Endothelial cell of umbilical vein (primary cell): ENCODE data around the gene SKOR2. TPM values are rescaled to one million over a fixed set of nuclear protein-coding genes. Genes with fewer than 3 reads are reported as not detected.

Experiments
- BruUV-seq: library from RNA; stranded (reverse); fragments of 400-500 nt; replicated peaks from 2 replicates; lab custom pipeline; 2021; lab: Mats Ljungman, UMichigan
- CTCF ChIA-PET: fragments of 300-600, 350-600 bp; sonication (Branson Sonifier 250); formaldehyde crosslinking; loops from one replicate; lab custom pipeline; 2021; ENCODE audit warnings: antibody characterized with exemption, inconsistent platforms; lab: Charles Lee
- POLR2A ChIA-PET: fragments of 300-600, 350-600 bp; sonication (Branson Sonifier 250); formaldehyde crosslinking; loops from one replicate; lab custom pipeline; 2021; ENCODE audit warnings: antibody characterized with exemption, inconsistent platforms; lab: Charles Lee
- DNase-seq: peaks from one replicate; pipeline ENCODE4 v3.0.0-alpha.2; 2011; ENCODE audit warnings: low read depth, low spot score
- FAIRE-seq: peaks from 2 replicates; lab custom pipeline; 2011; peaks lifted over from hg19 to GRCh38; lab: Jason Lieb, UNC
- H2AFZ ChIP-seq: 2 replicates; pipeline ENCODE4 v1.6.0; 2012; ENCODE audit warnings: low read depth, low read length, control low read depth, inconsistent platforms
- H3K27ac ChIP-seq: 2 replicates; pipeline ENCODE4 v1.5.1; 2011; ENCODE audit warnings: low read depth, mild to moderate bottlenecking, control low read depth, low read length, moderate library complexity; ENCODE audit not compliant: insufficient read depth
- H3K27me3 ChIP-seq, 2 experiments: 2 replicates each; pipeline versions ENCODE4 v1.6.0 to v1.6.1; 2011; ENCODE audit warnings: low read length in 2 of 2, mixed read lengths in 1 of 2; ENCODE audit not compliant: control insufficient read depth in 2 of 2, insufficient read depth in 2 of 2
- H3K36me3 ChIP-seq, 2 experiments: 2 replicates in 1 of 2; 3 replicates in 1 of 2; pipeline ENCODE4 v1.5.1; 2011; ENCODE audit warnings: low read length in 2 of 2, mild to moderate bottlenecking in 1 of 2, moderate library complexity in 1 of 2; ENCODE audit not compliant: control insufficient read depth in 2 of 2, insufficient read depth in 2 of 2; ENCODE audit errors: extremely low read depth in 1 of 2
- H3K4me1 ChIP-seq: 3 replicates; pipeline ENCODE4 v1.5.1; 2011; ENCODE audit warnings: mild to moderate bottlenecking, low read length; ENCODE audit not compliant: control insufficient read depth, insufficient read depth; ENCODE audit errors: extremely low read depth
- H3K4me2 ChIP-seq: 2 replicates; pipeline ENCODE4 v1.6.1; 2011; ENCODE audit warnings: low read length, control low read depth, mixed read lengths; ENCODE audit not compliant: insufficient read depth
- H3K4me3 ChIP-seq, 3 experiments: fragments of 200-600 bp in 1 of 3; sonication (generic), shearing (Covaris generic) in 1 of 3; replicated peaks in 1 of 3; 2 replicates each; pipeline ENCODE4 v1.5.1; 2011 to 2016; ENCODE audit warnings: control low read depth in 3 of 3, low read length in 3 of 3, mild to moderate bottlenecking in 2 of 3, inconsistent platforms in 1 of 3, low read depth in 1 of 3, moderate library complexity in 1 of 3; ENCODE audit not compliant: insufficient read depth in 1 of 3
- H3K79me2 ChIP-seq: 2 replicates; pipeline ENCODE4 v1.6.0; 2012; ENCODE audit warnings: low read length, inconsistent platforms; ENCODE audit not compliant: control insufficient read depth, insufficient read depth
- H3K9ac ChIP-seq: replicated peaks from 2 replicates; pipeline ENCODE3; 2011; ENCODE audit warnings: low read length, control low read depth; ENCODE audit not compliant: insufficient read depth; ENCODE audit errors: extremely low read depth
- H3K9me1 ChIP-seq: replicated peaks from 3 replicates; pipeline ENCODE4 v1.6.0; 2011; ENCODE audit warnings: mild to moderate bottlenecking, low read length; ENCODE audit not compliant: control insufficient read depth, insufficient read depth; ENCODE audit errors: extremely low read depth
- H3K9me3 ChIP-seq: replicated peaks from 2 replicates; pipeline ENCODE4 v1.5.1; 2012; ENCODE audit warnings: low read length, inconsistent platforms; ENCODE audit not compliant: control insufficient read depth, insufficient read depth
- H4K20me1 ChIP-seq: replicated peaks from 2 replicates; pipeline ENCODE3; 2011; ENCODE audit warnings: mild to moderate bottlenecking, low read length; ENCODE audit not compliant: control insufficient read depth, insufficient read depth; ENCODE audit errors: extremely low read depth
- CTCF ChIP-seq, 2 donors: IDR thresholded peaks; 1 replicate in 1 of 2; 2 replicates in 1 of 2; pipeline ENCODE4 v1.5.1; 2011; ENCODE audit warnings: low read length in 2 of 2, mild to moderate bottlenecking in 2 of 2, moderate library complexity in 2 of 2, control low read depth in 1 of 2, inconsistent platforms in 1 of 2, low read depth in 1 of 2; ENCODE audit not compliant: insufficient read depth in 1 of 2; ENCODE audit errors: extremely low read depth in 1 of 2
- EZH2 ChIP-seq: IDR thresholded peaks from 2 replicates; pipeline ENCODE4 v1.6.1; 2012; ENCODE audit warnings: borderline replicate concordance, low read depth, mild to moderate bottlenecking, moderate library complexity, low read length, inconsistent platforms; ENCODE audit not compliant: severe bottlenecking
- FOS ChIP-seq: IDR thresholded peaks from 2 replicates; pipeline ENCODE4 v1.6.1; 2011; ENCODE audit warnings: mild to moderate bottlenecking, low read length, moderate library complexity, borderline replicate concordance; ENCODE audit not compliant: insufficient read depth
- GATA2 ChIP-seq: IDR thresholded peaks from 2 replicates; pipeline ENCODE4 v1.7.0; 2011; ENCODE audit warnings: low read depth, mild to moderate bottlenecking, moderate library complexity, mixed read lengths, low read length; ENCODE audit not compliant: insufficient read length, insufficient read depth
- JUN ChIP-seq: IDR thresholded peaks from 2 replicates; pipeline ENCODE4 v1.6.1; 2011; ENCODE audit warnings: borderline replicate concordance, low read depth; ENCODE audit not compliant: insufficient read length, insufficient read depth
- MAX ChIP-seq: IDR thresholded peaks from 2 replicates; pipeline ENCODE4 v1.6.1; 2011; ENCODE audit not compliant: insufficient read depth, insufficient read length
- MYC ChIP-seq: IDR thresholded peaks from one replicate; pipeline ENCODE4 v1.6.1; 2011; ENCODE audit warnings: mild to moderate bottlenecking, low read depth, low read length
- POLR2A ChIP-seq: IDR thresholded peaks from 2 replicates; pipeline ENCODE4 v1.6.1; 2012; ENCODE audit warnings: low read depth, mild to moderate bottlenecking, control low read depth, low read length
- POLR2AphosphoS5 ChIP-seq: IDR thresholded peaks from 2 replicates; pipeline ENCODE4 v1.6.1; 2012; ENCODE audit warnings: low read depth, mild to moderate bottlenecking, control low read depth, low read length, moderate library complexity; ENCODE audit not compliant: insufficient read depth
- dilution Hi-C: fragments of 300-500 bp; cut with MboI; formaldehyde crosslinking; loops from one replicate; pipeline ENCODE4 v1.15.0; 2019; ENCODE audit warnings: low sequenced_read_pairs; ENCODE audit not compliant: extremely low pct_ligation_motif_present
- intact Hi-C: fragments of 100-400 bp; cut with micrococcal nuclease; formaldehyde crosslinking; loops from one replicate; pipeline ENCODE4 v1.10.0; 2022
- polyA plus RNA-seq, 4 experiments: library from polyadenylated mRNA; depleted of rRNA in 3 of 4; stranded (reverse) in 3 of 4; unstranded in 1 of 4; fragments of >200 nt; gene quantifications; 2 replicates each; pipeline versions ENCODE4 v1.2.1 to v1.2.3, GENCODE V29; 2011 to 2012; ENCODE audit warnings: missing spikeins in 1 of 4
- total RNA-seq: library from RNA; stranded (reverse); gene quantifications from 2 replicates; pipeline ENCODE4 v1.2.3, GENCODE V29; 2021

SKOR2 gene
- total and polyA plus RNA-seq, 2 donors (not counting 3 experiments of a cell fraction or from before 2014, with no cell fraction given): not detected

GRCh38 chr18:47168509-47168908 is 83.0 kb downstream of the SKOR2 start:
- peak; percentile 46 for FAIRE-seq
- peaks cover 0 to 2% of the 10 kb centered on the region in 2 experiments for H3K36me3 ChIP-seq
- no peak for DNase-seq
- no peak overlapping the region for H3K27ac ChIP-seq
- H4K20me1 ChIP-seq: peaks cover 7% of the 10 kb centered on the region
- TF ChIP-seq CTCF (IDR thresholded peaks at IDR 0.05; ENCODE audit: extremely low read depth in 1 of 2, insufficient read depth in 1 of 2, low read depth in 1 of 2, low read length in 2 of 2) (no peak), GATA2 (no peak), MAX (no peak), EZH2 (no peak), POLR2AphosphoS5 (no peak), MYC (no peak), POLR2A (no peak), JUN (no peak), FOS (no peak)
- H3K4me2 ChIP-seq: no peak overlapping the region
- no peak overlapping the region for H3K4me3 ChIP-seq
- CTCF ChIA-PET: interaction anchor here (1.1 kb wide), 2 partner anchors 9 to 36 kb away, joined by 3 read pairs; no protein-coding TSS in a partner anchor
- no peaks in the 10 kb centered on the region for H3K27me3 ChIP-seq
- H3K9ac ChIP-seq: no peak overlapping the region
- BruUV-seq: no TSS peak
- peaks cover 95% of the 10 kb centered on the region for H3K79me2 ChIP-seq
- intact Hi-C loops: no loop called here
- POLR2A ChIA-PET: interaction anchor here (0.7 kb wide), 1 partner anchor 55 kb away, joined by 3 read pairs; no protein-coding TSS in a partner anchor
- no peak overlapping the region for H2AFZ ChIP-seq
- H3K9me1 ChIP-seq: peaks cover 3% of the 10 kb centered on the region
- peaks cover 8% of the 10 kb centered on the region for H3K4me1 ChIP-seq
- no peaks in the 10 kb centered on the region for H3K9me3 ChIP-seq
- dilution Hi-C loops: no loop called here
